NAMALWA (cell line): Measurements from ENCODE around the gene TRIM34.
A peak's percentile ranks its signal among the peaks of the same experiment; 100 is the strongest.
"Not testable (repeated sequence)": the region's sequence is repeated elsewhere in the genome, so short reads cannot be mapped to it uniquely, and the experiment has no call there.

Experiments
- DNase-seq: peaks from one replicate; pipeline ENCODE4 v3.0.0-alpha.2; 2015; ENCODE audit warnings: low spot score

The TRIM34 gene, protein sequence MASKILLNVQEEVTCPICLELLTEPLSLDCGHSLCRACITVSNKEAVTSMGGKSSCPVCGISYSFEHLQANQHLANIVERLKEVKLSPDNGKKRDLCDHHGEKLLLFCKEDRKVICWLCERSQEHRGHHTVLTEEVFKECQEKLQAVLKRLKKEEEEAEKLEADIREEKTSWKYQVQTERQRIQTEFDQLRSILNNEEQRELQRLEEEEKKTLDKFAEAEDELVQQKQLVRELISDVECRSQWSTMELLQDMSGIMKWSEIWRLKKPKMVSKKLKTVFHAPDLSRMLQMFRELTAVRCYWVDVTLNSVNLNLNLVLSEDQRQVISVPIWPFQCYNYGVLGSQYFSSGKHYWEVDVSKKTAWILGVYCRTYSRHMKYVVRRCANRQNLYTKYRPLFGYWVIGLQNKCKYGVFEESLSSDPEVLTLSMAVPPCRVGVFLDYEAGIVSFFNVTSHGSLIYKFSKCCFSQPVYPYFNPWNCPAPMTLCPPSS

DNA sequence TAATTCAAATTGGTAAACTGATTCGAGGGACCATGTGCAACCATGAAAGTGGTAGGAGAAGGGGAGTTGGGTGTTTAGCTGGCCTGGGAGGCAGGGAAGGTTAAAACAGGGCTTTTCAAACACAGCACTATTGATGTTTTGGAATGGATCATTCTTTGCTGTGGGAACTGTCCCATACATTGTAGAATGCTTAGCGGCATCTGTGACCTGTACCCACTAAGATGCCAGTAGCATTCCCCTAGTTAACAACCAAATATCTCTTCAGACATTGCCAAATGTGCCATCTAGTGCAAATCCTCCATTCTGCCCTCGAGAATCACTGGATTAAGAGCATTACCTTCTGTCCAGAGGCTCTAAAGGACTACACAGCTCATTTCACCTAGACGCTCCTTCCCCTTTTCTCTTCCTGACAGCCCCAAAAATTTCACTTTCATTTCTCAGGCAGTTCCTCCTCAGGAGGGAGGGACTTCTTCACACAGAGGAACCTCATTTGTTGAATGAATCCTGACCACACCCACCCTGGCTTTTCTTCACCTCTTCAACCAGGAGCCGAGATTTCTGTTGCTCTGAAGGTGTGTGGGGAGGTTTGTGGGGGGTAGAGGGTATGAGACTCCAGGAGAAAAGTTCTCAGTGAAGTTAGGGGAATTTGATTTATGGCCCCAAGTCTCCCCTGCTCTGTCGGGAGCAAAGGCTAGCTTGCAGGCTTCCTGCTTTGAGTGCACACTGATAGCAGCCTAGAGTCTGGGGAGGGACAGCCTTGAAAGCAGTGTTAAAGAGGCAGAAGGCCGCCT is at the start of gene TRIM34:
TSS of gene TRIM34 (plus strand) at position 513 of the 791 bp plus-strand sequence. CDS start 7,331 bp downstream, outside the sequence.
- DNase-seq: peak; percentile 95

DNA sequence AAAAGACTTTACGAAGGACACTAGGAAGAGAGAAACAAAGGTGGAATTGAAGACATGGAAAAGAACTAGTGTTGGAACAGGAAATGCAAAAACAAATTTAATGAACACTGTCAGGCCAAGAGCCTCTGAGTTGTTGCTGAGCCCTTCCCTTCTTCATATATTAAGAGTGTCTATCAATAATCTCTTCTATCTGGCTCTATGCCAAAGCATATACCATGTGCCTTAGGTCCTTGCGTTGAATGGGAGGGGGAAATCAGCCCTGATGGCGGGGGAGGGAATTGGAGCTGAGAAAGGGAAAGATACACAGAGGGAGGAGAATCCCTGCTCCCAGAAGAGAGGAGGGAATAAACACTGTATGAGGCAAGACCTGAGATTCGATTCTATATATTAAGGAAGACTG is 49.6 kb upstream of the TRIM34 start:
- no peak for DNase-seq

DNA sequence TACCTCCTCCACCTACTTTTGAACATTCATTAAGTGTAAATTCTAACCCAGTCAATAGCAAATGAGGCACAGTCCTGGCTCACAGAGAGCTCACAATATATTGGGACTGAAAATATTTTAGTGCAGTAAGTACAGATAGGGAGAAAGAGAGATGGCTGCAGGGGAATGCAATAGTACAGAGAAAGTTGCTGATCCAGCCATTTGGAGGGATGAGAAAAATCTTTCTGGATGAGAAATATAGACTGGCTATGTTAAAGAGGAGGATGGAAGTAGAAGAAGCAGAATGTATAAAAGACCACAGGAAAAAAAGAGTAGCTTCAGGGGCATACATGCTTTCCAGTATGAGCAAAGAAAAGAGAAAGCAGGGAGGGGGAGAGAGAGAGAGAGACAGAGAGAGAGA is 47.7 kb upstream of the TRIM34 start:
- no peak for DNase-seq

DNA sequence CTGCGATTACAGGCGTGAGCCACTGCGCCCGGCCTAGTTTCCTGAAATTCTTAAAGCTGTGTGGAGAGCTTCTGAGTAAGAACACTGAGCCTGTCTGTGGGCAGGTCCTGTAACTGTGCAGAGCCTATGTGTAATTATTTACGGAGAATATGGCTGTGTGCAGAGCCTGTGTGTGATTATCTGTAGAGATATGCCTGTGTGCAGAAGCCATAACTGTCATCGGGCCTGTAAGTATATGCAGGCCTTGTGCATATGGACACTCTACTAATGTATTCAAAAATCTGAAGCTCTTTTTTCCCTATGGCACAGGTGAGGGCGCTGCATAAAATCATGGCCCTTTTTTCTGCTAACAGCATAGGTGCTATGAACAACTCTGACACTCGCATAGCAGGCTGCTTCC is 44.2 kb upstream of the TRIM34 start, which contains the start of gene OR52B6:
TSS of gene OR52B6 (plus strand) at position 301 of the 400 bp plus-strand sequence. CDS start at position 301, 0 bp downstream.
- DNase-seq: no peak

DNA sequence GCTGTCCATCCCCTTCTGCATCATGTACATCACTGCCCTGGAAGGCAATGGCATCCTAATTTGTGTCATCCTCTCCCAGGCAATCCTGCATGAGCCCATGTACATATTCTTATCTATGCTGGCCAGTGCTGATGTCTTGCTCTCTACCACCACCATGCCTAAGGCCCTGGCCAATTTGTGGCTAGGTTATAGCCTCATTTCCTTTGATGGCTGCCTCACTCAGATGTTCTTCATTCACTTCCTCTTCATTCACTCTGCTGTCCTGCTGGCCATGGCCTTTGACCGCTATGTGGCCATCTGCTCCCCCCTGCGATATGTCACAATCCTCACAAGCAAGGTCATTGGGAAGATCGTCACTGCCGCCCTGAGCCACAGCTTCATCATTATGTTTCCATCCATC is 43.8 kb upstream of the TRIM34 start:
- DNase-seq: no peak

DNA sequence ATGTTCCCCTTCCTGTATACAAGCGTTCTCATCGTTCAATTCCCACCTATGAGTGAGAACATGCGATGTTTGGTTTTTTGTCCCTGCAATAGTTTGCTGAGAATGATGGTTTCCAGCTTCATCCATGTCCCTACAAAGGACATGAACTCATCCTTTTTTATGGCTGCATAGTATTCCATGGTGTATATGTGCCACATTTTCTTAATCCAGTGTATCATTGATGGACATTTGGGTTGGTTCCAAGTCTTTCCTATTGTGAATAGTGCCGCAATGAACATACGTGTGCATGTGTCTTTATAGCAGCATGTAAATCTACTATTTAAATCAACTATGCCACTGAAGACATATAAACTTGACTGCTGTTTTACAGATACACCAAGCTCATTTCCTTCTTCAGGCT is 40.3 kb upstream of the TRIM34 start:
- DNase-seq: not testable (repeated sequence)

DNA sequence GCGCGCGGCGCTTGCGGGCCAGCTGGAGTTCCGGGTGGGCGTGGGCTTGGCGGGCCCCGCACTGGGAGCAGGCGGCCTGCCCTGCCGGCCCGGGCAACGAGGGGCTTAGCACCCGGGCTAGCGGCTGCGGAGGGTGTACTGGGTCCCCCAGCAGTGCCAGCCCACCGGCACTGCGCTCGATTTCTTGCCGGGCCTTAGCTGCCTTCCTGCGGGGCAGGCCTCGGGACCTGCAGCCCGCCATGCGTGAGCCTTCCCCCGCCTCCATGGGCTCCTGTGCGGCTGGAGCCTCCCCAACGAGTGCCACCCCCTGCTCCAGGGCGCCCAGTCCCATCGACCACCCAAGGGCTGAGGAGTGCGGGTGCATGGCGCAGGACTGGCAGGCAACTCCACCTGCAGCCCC is 34.9 kb upstream of the TRIM34 start:
- DNase-seq: not testable (repeated sequence)

DNA sequence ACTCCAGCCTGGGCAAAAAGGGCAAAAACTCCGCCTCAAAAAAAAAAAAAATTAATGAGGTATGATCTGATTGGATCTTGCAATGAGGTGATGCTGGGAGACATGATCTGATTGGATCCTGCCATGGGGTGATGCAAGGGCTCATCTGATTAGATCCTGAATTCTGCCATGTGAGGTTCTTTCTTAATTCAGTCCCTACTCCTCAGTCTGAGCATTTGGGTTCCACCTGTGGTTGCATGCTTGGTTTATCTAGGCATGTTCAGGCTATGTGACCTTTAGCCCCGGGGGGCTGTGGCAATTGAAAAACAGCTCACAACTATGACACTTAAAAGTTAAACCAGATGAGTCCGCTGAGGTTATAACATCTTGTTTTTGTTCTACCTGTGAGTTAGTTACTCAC is 33.2 kb upstream of the TRIM34 start:
- peak; percentile 17 for DNase-seq

DNA sequence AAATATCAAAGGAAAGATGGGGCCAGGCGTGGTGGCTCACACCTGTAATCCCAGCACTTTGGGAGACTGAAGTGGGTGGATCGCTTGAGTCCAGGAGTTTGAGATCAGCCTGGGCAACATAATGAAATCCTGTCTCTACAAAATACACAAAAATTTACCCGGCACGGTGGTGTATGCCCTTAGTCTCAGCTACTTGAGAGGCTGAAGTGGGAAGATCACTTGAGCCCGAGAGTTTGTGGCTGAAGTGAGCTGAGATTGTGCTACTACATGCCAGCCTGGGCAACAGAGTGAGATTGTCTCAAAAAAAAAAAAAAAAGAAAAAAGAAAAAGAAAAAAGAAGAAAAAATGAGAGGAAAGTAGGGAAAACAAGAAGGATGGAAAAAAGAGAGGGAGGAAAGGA is 32.2 kb upstream of the TRIM34 start:
- no peak for DNase-seq

DNA sequence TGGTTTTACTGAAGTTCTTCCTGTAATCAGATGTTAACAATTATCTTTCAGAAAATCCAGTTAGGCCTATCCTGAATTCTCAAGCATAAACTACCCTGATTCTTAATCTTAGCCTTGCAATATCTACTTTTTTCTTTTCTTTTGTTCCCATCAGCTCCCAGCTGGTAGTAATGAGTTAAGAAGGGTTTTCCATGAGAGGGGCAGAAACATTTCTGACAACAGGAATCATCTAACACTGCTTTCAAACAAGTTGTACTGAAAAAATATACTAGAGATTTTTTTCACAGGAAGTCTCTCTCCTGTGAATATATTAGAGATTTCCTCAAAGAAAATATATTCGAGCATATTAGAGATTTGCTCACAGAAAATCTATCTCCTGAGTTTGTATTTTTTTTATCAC is 31.7 kb upstream of the TRIM34 start:
- no peak for DNase-seq

DNA sequence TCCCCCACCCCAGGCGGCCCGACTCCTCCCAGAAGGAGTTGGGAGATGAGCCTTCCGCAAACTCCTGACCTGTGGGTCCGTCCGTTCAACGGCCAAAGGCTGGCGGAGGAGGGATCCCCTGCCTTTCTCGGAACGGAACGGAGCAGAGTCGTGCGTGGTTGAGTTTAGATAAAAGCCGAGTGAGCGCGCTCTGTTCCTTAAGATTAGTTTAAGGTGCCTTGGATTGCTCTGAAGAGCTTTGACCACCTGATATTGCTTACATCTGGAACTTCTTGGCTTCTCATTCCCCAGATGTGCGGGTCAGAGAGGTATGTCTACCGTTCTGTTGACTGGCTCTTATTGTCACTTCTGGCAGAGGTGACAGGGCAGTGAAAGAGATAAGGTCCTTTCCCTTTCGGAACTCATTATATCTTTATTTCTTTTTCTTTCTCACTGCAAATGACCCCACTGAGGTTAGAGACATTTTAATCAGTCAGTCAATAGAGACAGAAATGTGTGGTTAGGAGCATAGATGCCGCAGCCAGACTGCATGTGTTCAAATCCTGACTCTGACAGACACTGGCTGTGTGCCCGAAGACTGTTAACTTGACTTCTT is 28.1 kb upstream of the TRIM34 start, which contains the start of gene TRIM6:
TSS of gene TRIM6 (plus strand) at position 31 of the 595 bp plus-strand sequence. CDS start at position 292, 261 bp downstream.
- DNase-seq: no peak

DNA sequence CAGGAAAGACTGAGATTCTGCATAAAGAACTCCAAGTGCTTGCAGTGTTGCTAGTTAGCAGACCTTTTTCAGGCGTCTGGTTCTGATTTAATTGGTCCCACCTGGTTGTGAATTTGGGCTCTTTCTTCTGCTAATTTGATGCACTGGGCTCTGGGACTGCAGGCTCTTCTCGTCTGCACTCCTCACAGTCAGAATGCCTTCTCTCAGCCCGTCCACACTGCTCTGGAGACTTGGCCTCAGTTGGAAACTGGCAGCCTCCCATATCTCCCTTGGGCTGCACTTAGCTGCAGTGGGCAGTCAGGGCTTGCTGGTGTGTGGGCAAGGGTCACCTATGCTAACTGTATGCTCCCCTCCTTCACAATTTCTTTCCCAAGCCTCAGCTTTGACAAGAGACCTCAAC is 26.8 kb upstream of the TRIM34 start:
- no peak for DNase-seq

DNA sequence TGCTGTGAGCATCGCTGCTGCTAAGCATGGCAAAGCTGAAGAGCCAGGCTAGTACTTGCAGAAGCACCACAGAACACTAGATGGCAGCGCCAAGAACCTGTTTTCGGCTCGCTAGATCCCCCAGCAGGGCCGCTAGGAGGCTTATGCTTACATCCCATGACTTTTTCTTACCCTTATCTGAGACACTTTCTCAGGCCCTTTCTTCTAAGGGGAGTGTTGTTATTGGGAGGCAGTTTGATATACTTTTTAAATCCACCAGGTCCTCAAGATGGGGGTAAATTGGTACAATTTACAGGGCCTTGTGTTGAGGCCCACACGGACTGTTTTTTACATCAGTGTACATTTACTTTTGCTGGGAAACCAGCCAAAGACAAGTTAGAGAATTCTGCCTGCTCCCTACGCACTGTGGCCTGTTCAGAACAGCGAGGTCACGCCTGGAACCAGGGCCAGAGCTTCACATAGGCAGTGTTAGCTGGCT is 24.4 kb upstream of the TRIM34 start:
- DNase-seq: peak; percentile 72

DNA sequence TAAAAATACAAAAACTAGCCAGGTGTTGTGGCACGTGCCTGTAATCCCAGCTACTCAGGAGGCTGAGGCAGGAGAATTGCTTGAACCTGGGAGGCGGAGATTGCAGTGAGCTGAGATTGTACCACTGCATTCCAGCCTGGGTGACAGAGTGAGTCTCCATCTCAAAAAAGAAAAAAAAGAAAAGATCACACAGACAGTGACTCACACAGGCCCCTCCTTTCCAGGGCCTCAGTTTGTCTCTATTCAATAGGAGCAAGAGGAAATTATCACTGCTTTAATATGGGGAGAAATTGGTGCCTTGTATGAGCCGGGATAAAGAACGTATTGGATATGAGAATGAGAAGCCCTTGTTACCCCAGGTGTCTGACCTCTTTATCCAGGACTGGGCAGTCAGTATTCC is 22.0 kb upstream of the TRIM34 start:
- DNase-seq: not testable (repeated sequence)

DNA sequence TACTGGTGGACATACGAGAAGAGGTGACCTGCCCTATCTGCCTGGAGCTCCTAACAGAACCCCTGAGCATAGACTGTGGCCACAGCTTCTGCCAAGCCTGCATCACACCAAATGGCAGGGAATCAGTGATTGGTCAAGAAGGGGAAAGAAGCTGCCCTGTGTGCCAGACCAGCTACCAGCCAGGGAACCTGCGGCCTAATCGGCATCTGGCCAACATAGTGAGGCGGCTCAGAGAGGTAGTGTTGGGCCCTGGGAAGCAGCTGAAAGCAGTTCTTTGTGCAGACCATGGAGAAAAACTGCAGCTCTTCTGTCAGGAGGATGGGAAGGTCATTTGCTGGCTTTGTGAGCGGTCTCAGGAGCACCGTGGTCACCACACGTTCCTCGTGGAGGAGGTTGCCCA is 21.5 kb upstream of the TRIM34 start:
- DNase-seq: no peak

DNA sequence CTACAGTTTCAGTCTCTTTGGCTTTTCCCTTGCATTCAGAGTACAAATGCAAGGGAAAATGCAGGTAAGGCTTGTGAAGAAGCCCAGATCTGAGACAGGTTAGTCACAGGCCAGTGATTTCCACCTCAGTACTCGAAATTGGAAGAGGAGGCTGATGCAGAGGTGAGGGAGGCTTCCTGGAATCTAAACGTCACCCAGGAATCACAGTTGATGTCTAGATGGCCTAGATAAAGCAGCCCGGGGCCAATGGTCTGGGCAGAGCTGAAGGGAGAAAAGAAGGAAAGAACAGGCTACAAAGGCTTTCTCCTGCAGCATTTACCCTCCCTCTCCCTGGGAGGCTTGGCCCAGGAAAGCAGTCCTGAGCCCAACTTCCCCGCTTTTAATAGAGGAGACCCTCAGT is 19.9 kb upstream of the TRIM34 start:
- no peak for DNase-seq

DNA sequence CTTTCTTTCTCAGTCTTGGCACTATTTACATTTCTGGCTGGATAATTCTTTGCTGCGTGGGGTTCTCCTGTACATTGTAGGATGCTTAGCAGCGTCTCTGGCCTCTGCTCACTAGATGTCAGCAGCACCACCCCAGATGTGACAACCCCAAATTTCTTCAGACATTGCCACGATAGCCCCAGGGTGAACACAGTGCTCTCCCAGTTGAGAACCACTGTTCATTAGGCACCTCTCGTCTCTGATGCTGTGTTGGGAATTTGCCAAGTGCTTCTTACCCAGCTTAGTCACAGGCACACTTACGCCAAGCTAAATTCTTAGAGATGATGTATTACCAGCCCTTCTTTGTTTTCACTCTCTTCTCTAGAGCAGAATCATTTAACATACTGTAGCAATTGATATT is 19.0 kb upstream of the TRIM34 start:
- no peak for DNase-seq

DNA sequence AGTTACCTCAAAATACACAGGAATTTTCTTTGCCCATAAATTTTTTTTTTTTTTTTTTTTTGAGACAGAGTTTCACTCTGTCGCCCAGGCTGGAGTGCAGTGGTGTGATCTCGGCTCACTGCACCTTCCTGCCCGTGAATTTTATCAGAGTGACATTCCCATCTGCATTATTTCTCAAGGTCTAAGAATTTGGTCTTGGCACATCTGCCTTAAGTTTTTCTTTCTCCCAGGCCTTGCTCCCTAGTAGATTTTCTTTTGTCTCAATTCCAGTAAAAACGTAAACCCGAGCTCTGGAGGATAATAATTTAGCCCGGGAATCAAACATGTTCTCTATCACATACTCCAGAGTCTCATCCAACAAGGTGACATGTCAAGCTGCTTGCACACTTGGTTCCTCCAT is 16.0 kb upstream of the TRIM34 start:
- DNase-seq: no peak

DNA sequence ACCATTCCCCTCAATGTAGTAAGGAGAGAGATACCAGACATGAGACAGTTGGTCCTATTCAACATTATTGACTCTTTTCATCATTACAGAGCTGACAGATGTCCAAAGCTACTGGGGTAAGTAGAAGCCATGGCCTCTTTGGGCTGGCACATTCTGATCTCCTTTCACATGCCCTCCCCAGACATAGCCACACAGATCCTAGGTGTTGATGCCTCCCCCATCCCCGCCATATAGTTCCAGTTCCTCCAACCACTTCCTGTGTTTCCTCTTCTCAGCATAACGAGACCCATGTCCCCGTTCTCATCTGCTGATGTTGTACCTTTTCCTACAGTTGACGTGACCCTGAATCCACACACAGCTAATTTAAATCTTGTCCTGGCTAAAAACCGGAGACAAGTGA is 14.4 kb upstream of the TRIM34 start:
- DNase-seq: no peak

DNA sequence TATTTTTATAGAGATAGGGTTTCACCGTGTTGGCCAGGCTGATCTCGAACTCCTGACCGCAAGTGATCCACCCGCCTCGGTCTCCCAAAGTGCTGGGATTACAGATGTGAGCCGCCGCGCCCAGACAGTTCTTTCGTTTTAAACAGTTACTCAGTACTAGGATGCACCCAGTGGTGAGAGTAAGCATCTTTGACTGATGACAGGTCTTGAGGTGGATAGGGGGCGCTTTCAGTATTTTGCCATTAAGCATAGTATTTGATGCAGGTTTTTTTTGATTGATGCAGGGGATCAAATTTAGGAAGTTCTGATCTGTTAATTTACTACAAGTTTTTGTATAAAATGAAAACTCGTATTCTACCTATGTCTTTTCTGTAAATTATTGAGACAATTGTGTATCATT is 13.2 kb upstream of the TRIM34 start:
- peak; percentile 41 for DNase-seq

DNA sequence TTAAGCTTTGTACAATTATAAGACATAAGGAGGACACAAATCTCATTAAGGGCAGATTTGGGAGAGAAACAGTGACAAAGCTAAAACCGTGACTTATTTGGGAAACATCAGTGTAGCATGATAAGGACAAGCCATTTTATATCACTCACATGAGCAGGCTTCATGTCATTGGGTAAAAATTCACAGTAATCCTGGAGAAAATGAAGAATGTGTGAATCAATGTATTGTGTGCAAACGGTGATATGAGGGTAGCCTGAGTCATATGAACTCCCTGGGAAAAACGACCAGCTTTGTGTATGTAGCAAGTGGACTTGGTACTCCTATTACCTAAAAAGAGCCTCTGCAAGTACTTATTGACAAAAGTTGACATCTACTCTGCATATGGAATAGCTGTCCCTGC is 6.0 kb upstream of the TRIM34 start:
- no peak for DNase-seq
